HCT116 (cell line): ENCODE measurements around the gene DPYD. TPM values are rescaled to one million over a fixed set of nuclear protein-coding genes. Genes with fewer than 3 reads are reported as not detected.

Source experiments
- ATAC-seq: fragments of 200-7000 bp; cut with Tn5 transposase; 2 replicates; pipeline ENCODE4 v1.9.1; 2020; ENCODE audit warnings: mild to moderate bottlenecking, moderate library complexity
- BruUV-seq: library from RNA; stranded (reverse); fragments of 400-500 nt; replicated peaks from 2 replicates; lab custom pipeline; 2021; lab: Mats Ljungman, UMichigan
- CTCF ChIA-PET: fragments of 300-600 bp; sonication (Branson Sonifier 250); formaldehyde crosslinking; loops from one replicate; lab custom pipeline; 2021; ENCODE audit warnings: antibody characterized with exemption; lab: Charles Lee
- POLR2A ChIA-PET: fragments of 300-600, 350-600 bp; sonication (Branson Sonifier 250); formaldehyde crosslinking; loops from one replicate; lab custom pipeline; 2021; ENCODE audit warnings: antibody characterized with exemption; lab: Charles Lee
- RAD21 ChIA-PET, 2 experiments: fragments of 300-600 bp; sonication (Branson Sonifier 250); formaldehyde crosslinking; loops; one replicate each; lab custom pipeline; 2023; ENCODE audit warnings: low total read pairs in 2 of 2; ENCODE audit not compliant: uncharacterized antibody in 2 of 2, unreplicated experiment in 2 of 2, low non-redundant PET in 1 of 2; lab: Charles Lee
- DNase-seq: peaks from one replicate; pipeline ENCODE4 v3.0.0-alpha.2; 2010; ENCODE audit warnings: low read depth, low spot score
- H2AFZ ChIP-seq: fragments of 200-600 bp; shearing (Covaris generic), sonication (generic); 2 replicates; pipeline ENCODE4 v1.6.1; 2017; ENCODE audit warnings: low read depth, mixed run types, mixed read lengths, antibody characterized with exemption, low read length; ENCODE audit not compliant: poor library complexity, severe bottlenecking
- H3K27ac ChIP-seq: 2 replicates; pipeline ENCODE4 v1.5.1; 2012; ENCODE audit warnings: low read depth, low read length
- H3K27me3 ChIP-seq: fragments of 200-600 bp; sonication (generic); 2 replicates; pipeline ENCODE4 v1.6.1; 2016; ENCODE audit warnings: mixed run types, low read length, mixed read lengths; ENCODE audit not compliant: insufficient read depth
- H3K36me3 ChIP-seq, 2 experiments: fragments of 200-500 bp in 1 of 2; fragments of 200-600 bp in 1 of 2; sonication (Bioruptor generic) in 1 of 2; sonication (generic) in 1 of 2; 2 replicates each; pipeline versions ENCODE4 v1.5.1 to v1.6.1; 2014 to 2016; ENCODE audit warnings: low read length in 2 of 2, inconsistent platforms in 1 of 2, mixed read lengths in 1 of 2, mixed run types in 1 of 2; ENCODE audit not compliant: insufficient read depth in 2 of 2, control insufficient read depth in 1 of 2
- H3K4me1 ChIP-seq, 2 experiments: fragments of 200-600 bp in 1 of 2; sonication (generic) in 1 of 2; 2 replicates each; pipeline versions ENCODE4 v1.5.1 to v1.6.1; 2012 to 2017; ENCODE audit warnings: low read length in 2 of 2, inconsistent platforms in 1 of 2, mild to moderate bottlenecking in 1 of 2, mixed read lengths in 1 of 2, mixed run types in 1 of 2, moderate library complexity in 1 of 2; ENCODE audit not compliant: insufficient read depth in 2 of 2, control insufficient read depth in 1 of 2
- H3K4me2 ChIP-seq: fragments of 200-600 bp; sonication (generic); 2 replicates; pipeline ENCODE4 v1.6.1; 2017; ENCODE audit warnings: mixed run types, low read length, mixed read lengths
- H3K4me3 ChIP-seq, 2 experiments: fragments of 200-600 bp in 1 of 2; sonication (generic) in 1 of 2; replicated peaks in 1 of 2; 2 replicates each; pipeline ENCODE4 v1.5.1; 2011 to 2016; ENCODE audit warnings: low read length in 2 of 2, control low read depth in 1 of 2, low read depth in 1 of 2, mild to moderate bottlenecking in 1 of 2, mixed read lengths in 1 of 2, mixed run types in 1 of 2
- H3K79me2 ChIP-seq: fragments of 200-600 bp; sonication (generic); 2 replicates; pipeline ENCODE4 v1.6.1; 2017; ENCODE audit warnings: mild to moderate bottlenecking, mixed run types, low read length, moderate library complexity, mixed read lengths; ENCODE audit not compliant: insufficient read depth
- H3K9ac ChIP-seq: fragments of 200-600 bp; sonication (generic); 2 replicates; pipeline ENCODE4 v1.6.1; 2016; ENCODE audit warnings: low read length, mixed read lengths
- H3K9me2 ChIP-seq: fragments of 200-600 bp; sonication (generic), shearing (Covaris generic); 2 replicates; pipeline ENCODE4 v1.6.1; 2017; ENCODE audit warnings: mixed run types, mild to moderate bottlenecking, moderate library complexity; ENCODE audit not compliant: insufficient read depth
- H3K9me3 ChIP-seq, 2 experiments: fragments of 200-500 bp in 1 of 2; fragments of 200-600 bp in 1 of 2; sonication (Bioruptor generic) in 1 of 2; sonication (generic) in 1 of 2; 2 replicates each; pipeline ENCODE4 v1.6.1; 2014 to 2017; ENCODE audit warnings: low read length in 2 of 2, mixed read lengths in 2 of 2, inconsistent platforms in 1 of 2, low read depth in 1 of 2, mild to moderate bottlenecking in 1 of 2, mixed run types in 1 of 2, moderate library complexity in 1 of 2; ENCODE audit not compliant: control insufficient read depth in 1 of 2, insufficient read depth in 1 of 2
- H4K20me1 ChIP-seq: fragments of 200-600 bp; sonication (generic), shearing (Covaris generic); 2 replicates; pipeline ENCODE4 v1.6.1; 2017; ENCODE audit warnings: mixed run types, mild to moderate bottlenecking, moderate library complexity; ENCODE audit not compliant: insufficient read depth
- CBX3 ChIP-seq: IDR thresholded peaks from 2 replicates; pipeline ENCODE4 v1.6.1; 2012; ENCODE audit warnings: low read depth
- EGR1 ChIP-seq: IDR thresholded peaks from 2 replicates; pipeline ENCODE4 v1.6.1; 2012; ENCODE audit warnings: low read depth
- ELF1 ChIP-seq: IDR thresholded peaks from 2 replicates; pipeline ENCODE4 v1.6.1; 2012; ENCODE audit warnings: low read depth, borderline replicate concordance
- FOSL1 ChIP-seq: IDR thresholded peaks from 2 replicates; pipeline ENCODE4 v1.6.1; 2012; ENCODE audit warnings: low read depth
- SP1 ChIP-seq: IDR thresholded peaks from 2 replicates; pipeline ENCODE4 v1.6.1; 2012; ENCODE audit warnings: low read depth
- TCF7L2 ChIP-seq: IDR thresholded peaks from 2 replicates; pipeline ENCODE4 v1.7.0; 2011; ENCODE audit warnings: borderline replicate concordance, inconsistent platforms; ENCODE audit not compliant: insufficient read depth, insufficient read length; ENCODE audit errors: extremely low read depth
- YY1 ChIP-seq: IDR thresholded peaks from 2 replicates; pipeline ENCODE4 v1.6.1; 2011; ENCODE audit warnings: low read length, low read depth, moderate library complexity, mild to moderate bottlenecking; ENCODE audit not compliant: insufficient replicate concordance; ENCODE audit errors: extremely low read depth
- intact Hi-C: fragments of 100-400 bp; cut with micrococcal nuclease; formaldehyde crosslinking; loops from 2 replicates; pipeline ENCODE4 v1.10.0; 2022
- total RNA-seq: library from RNA; stranded (reverse); gene quantifications from one replicate; pipeline ENCODE4 v1.2.1, GENCODE V29; 2021; ENCODE audit not compliant: unreplicated experiment
- TF ChIP-seq, protein P1 (sequence below): IDR thresholded peaks from 2 replicates; pipeline ENCODE4 v1.6.1; 2011; ENCODE audit warnings: mild to moderate bottlenecking, low read length, moderate library complexity; ENCODE audit not compliant: insufficient replicate concordance; ENCODE audit errors: extremely low read depth

The DPYD gene
- total RNA-seq, 1 experiment from 2014 or later: 1.7 TPM

- intact Hi-C loops: no loop called here
- Histone ChIP-seq H3K4me1 (no peaks in the 10 kb centered on the region), H2AFZ (no peak overlapping the region), H3K9ac (no peak overlapping the region), H3K4me3 (no peak overlapping the region), H3K79me2 (no peaks in the 10 kb centered on the region), H3K27ac (no peak overlapping the region), H4K20me1 (no peaks in the 10 kb centered on the region), H3K27me3 (no peaks in the 10 kb centered on the region), H3K4me2 (no peak overlapping the region), H3K9me3 (no peaks in the 10 kb centered on the region), H3K36me3 (no peaks in the 10 kb centered on the region), H3K9me2 (no peaks in the 10 kb centered on the region)
- POLR2A ChIA-PET: interaction anchor here (1.0 kb wide), 1 partner anchor 16 kb away, joined by 3 read pairs; no protein-coding TSS in a partner anchor
- DNase-seq (no peak), ATAC-seq (no peak)
- no peak for TF ChIP-seq ELF1
- no peak for TF ChIP-seq CBX3
- no peak for TF ChIP-seq YY1
- no peak for TF ChIP-seq SP1
- TF ChIP-seq, protein P1, sequence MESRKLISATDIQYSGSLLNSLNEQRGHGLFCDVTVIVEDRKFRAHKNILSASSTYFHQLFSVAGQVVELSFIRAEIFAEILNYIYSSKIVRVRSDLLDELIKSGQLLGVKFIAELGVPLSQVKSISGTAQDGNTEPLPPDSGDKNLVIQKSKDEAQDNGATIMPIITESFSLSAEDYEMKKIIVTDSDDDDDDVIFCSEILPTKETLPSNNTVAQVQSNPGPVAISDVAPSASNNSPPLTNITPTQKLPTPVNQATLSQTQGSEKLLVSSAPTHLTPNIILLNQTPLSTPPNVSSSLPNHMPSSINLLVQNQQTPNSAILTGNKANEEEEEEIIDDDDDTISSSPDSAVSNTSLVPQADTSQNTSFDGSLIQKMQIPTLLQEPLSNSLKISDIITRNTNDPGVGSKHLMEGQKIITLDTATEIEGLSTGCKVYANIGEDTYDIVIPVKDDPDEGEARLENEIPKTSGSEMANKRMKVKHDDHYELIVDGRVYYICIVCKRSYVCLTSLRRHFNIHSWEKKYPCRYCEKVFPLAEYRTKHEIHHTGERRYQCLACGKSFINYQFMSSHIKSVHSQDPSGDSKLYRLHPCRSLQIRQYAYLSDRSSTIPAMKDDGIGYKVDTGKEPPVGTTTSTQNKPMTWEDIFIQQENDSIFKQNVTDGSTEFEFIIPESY: no peak
- RAD21 ChIA-PET: no interaction called here
- CTCF ChIA-PET: no interaction called here
- no TSS peak for BruUV-seq
Observed at GRCh38 chr1:97034651-97035050, 886.2 kb downstream of the DPYD start.

- POLR2A ChIA-PET: interaction anchor here (1.3 kb wide), 1 partner anchor 17 kb away, joined by 3 read pairs; no protein-coding TSS in a partner anchor
- RAD21 ChIA-PET: no interaction called here
- Histone ChIP-seq H4K20me1 (no peaks in the 10 kb centered on the region), H3K4me2 (no peak overlapping the region)
- TF ChIP-seq EGR1: no peak
- no peak for TF ChIP-seq TCF7L2
- no peak for TF ChIP-seq FOSL1
- TF ChIP-seq, all 23 proteins: peak for 0
- Histone ChIP-seq H3K4me1 (no peaks in the 10 kb centered on the region), H3K27me3 (no peaks in the 10 kb centered on the region), H3K9me3 (no peaks in the 10 kb centered on the region), H3K4me3 (no peak overlapping the region), H3K79me2 (no peaks in the 10 kb centered on the region), H3K36me3 (no peaks in the 10 kb centered on the region), H3K27ac (no peak overlapping the region), H3K9me2 (no peaks in the 10 kb centered on the region), H2AFZ (no peak overlapping the region), H3K9ac (no peak overlapping the region)
- intact Hi-C loops: no loop called here
- DNase-seq: no peak
- BruUV-seq: no TSS peak
- CTCF ChIA-PET: no interaction called here
- ATAC-seq: no peak
Observed at GRCh38 chr1:97033949-97034348, 886.9 kb downstream of the DPYD start.
